ENCODE measurements around the gene NOSIP.

DNA sequence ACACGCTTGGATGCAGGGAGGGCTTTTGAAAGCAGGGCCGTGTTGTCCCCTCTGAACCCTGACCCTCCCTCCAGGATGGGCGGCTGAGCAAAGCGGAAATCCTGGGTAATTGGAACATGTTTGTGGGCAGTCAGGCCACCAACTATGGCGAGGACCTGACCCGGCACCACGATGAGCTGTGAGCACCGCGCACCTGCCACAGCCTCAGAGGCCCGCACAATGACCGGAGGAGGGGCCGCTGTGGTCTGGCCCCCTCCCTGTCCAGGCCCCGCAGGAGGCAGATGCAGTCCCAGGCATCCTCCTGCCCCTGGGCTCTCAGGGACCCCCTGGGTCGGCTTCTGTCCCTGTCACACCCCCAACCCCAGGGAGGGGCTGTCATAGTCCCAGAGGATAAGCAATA lies 37.3 kb downstream of the NOSIP start:
- TF ChIP-seq, protein P1, sequence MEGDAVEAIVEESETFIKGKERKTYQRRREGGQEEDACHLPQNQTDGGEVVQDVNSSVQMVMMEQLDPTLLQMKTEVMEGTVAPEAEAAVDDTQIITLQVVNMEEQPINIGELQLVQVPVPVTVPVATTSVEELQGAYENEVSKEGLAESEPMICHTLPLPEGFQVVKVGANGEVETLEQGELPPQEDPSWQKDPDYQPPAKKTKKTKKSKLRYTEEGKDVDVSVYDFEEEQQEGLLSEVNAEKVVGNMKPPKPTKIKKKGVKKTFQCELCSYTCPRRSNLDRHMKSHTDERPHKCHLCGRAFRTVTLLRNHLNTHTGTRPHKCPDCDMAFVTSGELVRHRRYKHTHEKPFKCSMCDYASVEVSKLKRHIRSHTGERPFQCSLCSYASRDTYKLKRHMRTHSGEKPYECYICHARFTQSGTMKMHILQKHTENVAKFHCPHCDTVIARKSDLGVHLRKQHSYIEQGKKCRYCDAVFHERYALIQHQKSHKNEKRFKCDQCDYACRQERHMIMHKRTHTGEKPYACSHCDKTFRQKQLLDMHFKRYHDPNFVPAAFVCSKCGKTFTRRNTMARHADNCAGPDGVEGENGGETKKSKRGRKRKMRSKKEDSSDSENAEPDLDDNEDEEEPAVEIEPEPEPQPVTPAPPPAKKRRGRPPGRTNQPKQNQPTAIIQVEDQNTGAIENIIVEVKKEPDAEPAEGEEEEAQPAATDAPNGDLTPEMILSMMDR (IDR thresholded peaks at IDR 0.05): no peak
- no peak for TF ChIP-seq POLR2A (IDR thresholded peaks at IDR 0.05)

Data from right lobe of liver (tissue), 4 donors.